ENCODE data around the gene ST3GAL3.

The ST3GAL3 gene

GRCh38 chr1:43711524-43712386 is 4.4 kb downstream of the ST3GAL3 start:
- no peak overlapping the region for H4K8ac ChIP-seq (ENCODE audit: low read length)
- H3K23ac ChIP-seq (ENCODE audit: low read length in 2 of 2): no peak overlapping the region
- H3K14ac ChIP-seq (ENCODE audit: low read length in 2 of 2): no peak overlapping the region
- 44% methylated on average over 1 of the region's 3 CpGs for WGBS
- H4K91ac ChIP-seq (ENCODE audit: low read length): no peak overlapping the region
- DNase-seq: peak; percentile 81
- H3K36me3 ChIP-seq (ENCODE audit: control insufficient read depth in 1 of 2, insufficient read depth in 2 of 2, low read depth in 1 of 2, low read length in 2 of 2): peaks cover 6 to 7% of the 10 kb centered on the region in 2 experiments
- no peak overlapping the region for H2AFZ ChIP-seq (ENCODE audit: low read depth, low read length)
- no peak overlapping the region for H2BK15ac ChIP-seq (ENCODE audit: low read depth, poor library complexity, severe bottlenecking)
- peak overlapping the region in 1 of 2 experiments; percentile 20 for H3K4ac ChIP-seq (ENCODE audit: low read depth in 1 of 2, low read length in 2 of 2)
- H3K79me1 ChIP-seq (replicated peaks; ENCODE audit: low read length, poor library complexity, severe bottlenecking): peaks cover 22% of the 10 kb centered on the region
- peak overlapping the region; percentile 36 for H2AK5ac ChIP-seq (ENCODE audit: low read length, severe bottlenecking)
- H2BK120ac ChIP-seq (ENCODE audit: low read depth, low read length): peak overlapping the region; percentile 58
- no peak overlapping the region for H3K4me2 ChIP-seq (ENCODE audit: low read length, poor library complexity, severe bottlenecking)
- H3K4me1 ChIP-seq (ENCODE audit: control insufficient read depth, insufficient read depth, low read depth, low read length): peaks cover 5% of the 10 kb centered on the region
- H3K4me3 ChIP-seq (ENCODE audit: insufficient read depth in 1 of 2, low read depth in 1 of 2, low read length in 2 of 2): peak overlapping the region in 1 of 2 experiments; percentile 33
- H2BK5ac ChIP-seq (ENCODE audit: low read depth, low read length, poor library complexity, severe bottlenecking): no peak overlapping the region
- no peak overlapping the region for H2BK12ac ChIP-seq (ENCODE audit: low read length in 2 of 2)
- H3K9me3 ChIP-seq (ENCODE audit: control insufficient read depth, low read length): no peaks in the 10 kb centered on the region
- peak overlapping the region; percentile 79 for H3K9ac ChIP-seq (ENCODE audit: low read length)
- H3K27ac ChIP-seq (ENCODE audit: low read length, poor library complexity, severe bottlenecking): peak overlapping the region; percentile 81
- H3K27me3 ChIP-seq (ENCODE audit: control insufficient read depth in 1 of 2, insufficient read depth in 1 of 2, low read length in 2 of 2): no peaks in the 10 kb centered on the region
- peak overlapping the region; percentile 34 to 41 for H3K18ac ChIP-seq (ENCODE audit: low read depth in 1 of 2, low read length in 2 of 2)

- Histone ChIP-seq H3K36me3 (ENCODE audit: control insufficient read depth in 1 of 2, insufficient read depth in 2 of 2, low read depth in 1 of 2, low read length in 2 of 2) (no peaks in the 10 kb centered on the region), H2AFZ (ENCODE audit: low read depth, low read length) (no peak overlapping the region)
- 94% methylated on average over 14 of the region's 15 CpGs for WGBS
These were observed 9.4 kb downstream of the ST3GAL3 start for GRCh38 chr1:43716559-43717281.

GRCh38 chr1:43719063-43719462 is 11.7 kb downstream of the ST3GAL3 start:
- no peak overlapping the region for H3K18ac ChIP-seq (ENCODE audit: low read depth in 1 of 2, low read length in 2 of 2)
- H3K4me2 ChIP-seq (ENCODE audit: low read length, poor library complexity, severe bottlenecking): no peak overlapping the region
- no peak overlapping the region for H4K91ac ChIP-seq (ENCODE audit: low read length)
- no peaks in the 10 kb centered on the region for H3K9me3 ChIP-seq (ENCODE audit: control insufficient read depth, low read length)
- 97% methylated on average over 6 of the region's 6 CpGs for WGBS
- no peak overlapping the region for H2BK5ac ChIP-seq (ENCODE audit: low read depth, low read length, poor library complexity, severe bottlenecking)
- no peak overlapping the region for H3K4ac ChIP-seq (ENCODE audit: low read depth in 1 of 2, low read length in 2 of 2)
- H3K9ac ChIP-seq (ENCODE audit: low read length): peak overlapping the region; percentile 80
- no peak overlapping the region for H3K4me3 ChIP-seq (ENCODE audit: insufficient read depth in 1 of 2, low read depth in 1 of 2, low read length in 2 of 2)
- H3K4me1 ChIP-seq (ENCODE audit: control insufficient read depth, insufficient read depth, low read depth, low read length): peaks cover 9% of the 10 kb centered on the region
- no peak overlapping the region for H2BK120ac ChIP-seq (ENCODE audit: low read depth, low read length)
- H4K8ac ChIP-seq (ENCODE audit: low read length): no peak overlapping the region
- H2AK5ac ChIP-seq (ENCODE audit: low read length, severe bottlenecking): peak overlapping the region; percentile 95
- H3K23ac ChIP-seq (ENCODE audit: low read length in 2 of 2): no peak overlapping the region
- no peak overlapping the region for H3K14ac ChIP-seq (ENCODE audit: low read length in 2 of 2)
- H3K27ac ChIP-seq (ENCODE audit: low read length, poor library complexity, severe bottlenecking): peak overlapping the region; percentile 76
- H3K79me1 ChIP-seq (replicated peaks; ENCODE audit: low read length, poor library complexity, severe bottlenecking): peaks cover 21% of the 10 kb centered on the region
- H3K36me3 ChIP-seq (ENCODE audit: control insufficient read depth in 1 of 2, insufficient read depth in 2 of 2, low read depth in 1 of 2, low read length in 2 of 2): peaks cover 0 to 2% of the 10 kb centered on the region in 2 experiments
- no peak overlapping the region for H2BK12ac ChIP-seq (ENCODE audit: low read length in 2 of 2)
- DNase-seq: no peak
- no peak overlapping the region for H2BK15ac ChIP-seq (ENCODE audit: low read depth, poor library complexity, severe bottlenecking)
- H3K27me3 ChIP-seq (ENCODE audit: control insufficient read depth in 1 of 2, insufficient read depth in 1 of 2, low read length in 2 of 2): no peaks in the 10 kb centered on the region
- no peak overlapping the region for H2AFZ ChIP-seq (ENCODE audit: low read depth, low read length)

More at GRCh38 chr1:43716559-43717281, 9.4 kb downstream of the ST3GAL3 start:
- Histone ChIP-seq H3K9ac (ENCODE audit: low read length) (peak overlapping the region; percentile 67), H3K79me1 (replicated peaks; ENCODE audit: low read length, poor library complexity, severe bottlenecking) (peaks cover 19% of the 10 kb centered on the region), H3K4me3 (ENCODE audit: insufficient read depth in 1 of 2, low read depth in 1 of 2, low read length in 2 of 2) (peak overlapping the region in 1 of 2 experiments; percentile 35), H3K14ac (ENCODE audit: low read length in 2 of 2) (no peak overlapping the region), H2BK5ac (ENCODE audit: low read depth, low read length, poor library complexity, severe bottlenecking) (no peak overlapping the region), H2BK15ac (ENCODE audit: low read depth, poor library complexity, severe bottlenecking) (no peak overlapping the region), H2AK5ac (ENCODE audit: low read length, severe bottlenecking) (no peak overlapping the region), H3K18ac (ENCODE audit: low read depth in 1 of 2, low read length in 2 of 2) (no peak overlapping the region), H2BK12ac (ENCODE audit: low read length in 2 of 2) (no peak overlapping the region), H4K8ac (ENCODE audit: low read length) (no peak overlapping the region), H3K4me1 (ENCODE audit: control insufficient read depth, insufficient read depth, low read depth, low read length) (peaks cover 9% of the 10 kb centered on the region), H2BK120ac (ENCODE audit: low read depth, low read length) (no peak overlapping the region), H4K91ac (ENCODE audit: low read length) (no peak overlapping the region), H3K27me3 (ENCODE audit: control insufficient read depth in 1 of 2, insufficient read depth in 1 of 2, low read length in 2 of 2) (no peaks in the 10 kb centered on the region), H3K4me2 (ENCODE audit: low read length, poor library complexity, severe bottlenecking) (no peak overlapping the region), H3K27ac (ENCODE audit: low read length, poor library complexity, severe bottlenecking) (no peak overlapping the region), H3K4ac (ENCODE audit: low read depth in 1 of 2, low read length in 2 of 2) (no peak overlapping the region), H3K23ac (ENCODE audit: low read length in 2 of 2) (no peak overlapping the region), H3K9me3 (ENCODE audit: control insufficient read depth, low read length) (no peaks in the 10 kb centered on the region)
- peak; percentile 20 for DNase-seq

Measured in mesenchymal stem cell (in vitro differentiated cells and primary cell).